ENCODE measurements around the gene ICOS. TPM values are rescaled to one million over a fixed set of nuclear protein-coding genes. Genes with fewer than 3 reads are reported as not detected.

Gene ICOS
- total RNA-seq, 1 experiment from 2014 or later: not detected

DNA sequence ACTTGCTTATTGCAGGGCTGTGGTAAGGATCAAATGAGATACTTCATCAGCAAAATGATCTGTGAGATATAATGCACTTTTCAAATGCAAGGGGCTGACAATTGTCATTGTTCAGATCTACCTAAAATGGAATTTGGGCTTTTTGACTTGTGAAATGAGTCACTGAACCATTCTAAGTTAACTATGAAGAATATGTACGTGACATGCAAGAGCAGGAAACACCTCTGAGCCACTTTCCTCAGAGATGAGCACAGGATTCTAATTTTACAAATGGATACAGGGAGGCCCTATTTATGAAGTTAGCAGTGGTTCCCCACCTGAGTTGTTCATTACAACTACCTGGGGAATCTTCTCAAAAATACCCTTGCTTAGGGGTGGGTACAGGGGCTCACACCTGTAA lies 42.3 kb upstream of the ICOS start:
- CTCF ChIA-PET: no interaction called here
- Histone ChIP-seq H3K27me3 (ENCODE audit: insufficient read depth, low read depth) (no peaks in the 10 kb centered on the region), H3K4me2 (no peak overlapping the region), H3K9me2 (ENCODE audit: insufficient read depth) (no peaks in the 10 kb centered on the region), H4K20me1 (ENCODE audit: insufficient read depth) (no peaks in the 10 kb centered on the region), H3K36me3 (ENCODE audit: low read depth) (no peaks in the 10 kb centered on the region), H3K4me1 (replicated peaks; ENCODE audit: insufficient read depth) (no peaks in the 10 kb centered on the region), H3K79me2 (ENCODE audit: low read depth) (no peaks in the 10 kb centered on the region), H3K27ac (no peak overlapping the region), H3F3A (ENCODE audit: insufficient read depth, low read depth) (no peaks in the 10 kb centered on the region), H3K4me3 (no peak overlapping the region), H2AFZ (no peak overlapping the region), H3K9me3 (ENCODE audit: insufficient read depth, low read depth) (no peaks in the 10 kb centered on the region)
- intact Hi-C loops (cut with micrococcal nuclease; ENCODE audit: unreplicated experiment): no loop called here
- POLR2A ChIA-PET (ENCODE audit: unreplicated experiment): no interaction called here
- BruUV-seq (replicated peaks): no TSS peak
- TF ChIP-seq EZH2 (IDR thresholded peaks at IDR 0.05; ENCODE audit: low read depth): no peak
- TF ChIP-seq, protein P1, sequence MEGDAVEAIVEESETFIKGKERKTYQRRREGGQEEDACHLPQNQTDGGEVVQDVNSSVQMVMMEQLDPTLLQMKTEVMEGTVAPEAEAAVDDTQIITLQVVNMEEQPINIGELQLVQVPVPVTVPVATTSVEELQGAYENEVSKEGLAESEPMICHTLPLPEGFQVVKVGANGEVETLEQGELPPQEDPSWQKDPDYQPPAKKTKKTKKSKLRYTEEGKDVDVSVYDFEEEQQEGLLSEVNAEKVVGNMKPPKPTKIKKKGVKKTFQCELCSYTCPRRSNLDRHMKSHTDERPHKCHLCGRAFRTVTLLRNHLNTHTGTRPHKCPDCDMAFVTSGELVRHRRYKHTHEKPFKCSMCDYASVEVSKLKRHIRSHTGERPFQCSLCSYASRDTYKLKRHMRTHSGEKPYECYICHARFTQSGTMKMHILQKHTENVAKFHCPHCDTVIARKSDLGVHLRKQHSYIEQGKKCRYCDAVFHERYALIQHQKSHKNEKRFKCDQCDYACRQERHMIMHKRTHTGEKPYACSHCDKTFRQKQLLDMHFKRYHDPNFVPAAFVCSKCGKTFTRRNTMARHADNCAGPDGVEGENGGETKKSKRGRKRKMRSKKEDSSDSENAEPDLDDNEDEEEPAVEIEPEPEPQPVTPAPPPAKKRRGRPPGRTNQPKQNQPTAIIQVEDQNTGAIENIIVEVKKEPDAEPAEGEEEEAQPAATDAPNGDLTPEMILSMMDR (conservative IDR thresholded peaks at IDR 0.05): no peak
- DNase-seq: no peak

DNA sequence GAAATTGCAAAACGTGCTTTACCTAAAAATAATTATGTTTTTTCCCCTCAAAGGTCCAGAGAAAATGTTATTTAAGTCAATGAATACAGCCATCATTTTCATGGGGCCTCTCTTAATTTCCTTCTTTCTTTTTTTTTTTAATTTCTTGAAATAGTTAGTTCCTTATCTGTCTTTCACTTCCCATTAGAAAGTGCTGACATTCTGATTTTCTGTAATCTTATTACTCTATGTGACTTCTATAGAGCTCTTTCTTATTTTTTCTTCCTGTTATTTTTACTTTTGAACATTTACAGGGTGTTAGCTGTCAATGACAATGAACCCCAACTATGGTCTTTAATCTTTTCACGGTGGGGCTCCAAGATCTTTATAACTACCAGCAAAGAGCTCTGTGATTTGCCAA lies 39.0 kb upstream of the ICOS start:
- Histone ChIP-seq H3K27ac (no peak overlapping the region), H3K9me2 (ENCODE audit: insufficient read depth) (no peaks in the 10 kb centered on the region), H3K4me1 (replicated peaks; ENCODE audit: insufficient read depth) (no peaks in the 10 kb centered on the region), H4K20me1 (ENCODE audit: insufficient read depth) (no peaks in the 10 kb centered on the region), H2AFZ (no peak overlapping the region), H3K79me2 (ENCODE audit: low read depth) (no peaks in the 10 kb centered on the region), H3F3A (ENCODE audit: insufficient read depth, low read depth) (no peaks in the 10 kb centered on the region), H3K36me3 (ENCODE audit: low read depth) (no peaks in the 10 kb centered on the region), H3K4me2 (no peak overlapping the region), H3K27me3 (ENCODE audit: insufficient read depth, low read depth) (no peaks in the 10 kb centered on the region), H3K4me3 (no peak overlapping the region), H3K9me3 (ENCODE audit: insufficient read depth, low read depth) (no peaks in the 10 kb centered on the region)
- TF ChIP-seq, protein P1 (conservative IDR thresholded peaks at IDR 0.05): no peak
- no peak for TF ChIP-seq EZH2 (IDR thresholded peaks at IDR 0.05; ENCODE audit: low read depth)
- CTCF ChIA-PET: no interaction called here
- no peak for DNase-seq
- BruUV-seq (replicated peaks): no TSS peak
- POLR2A ChIA-PET (ENCODE audit: unreplicated experiment): no interaction called here
- intact Hi-C loops (cut with micrococcal nuclease; ENCODE audit: unreplicated experiment): no loop called here

DNA sequence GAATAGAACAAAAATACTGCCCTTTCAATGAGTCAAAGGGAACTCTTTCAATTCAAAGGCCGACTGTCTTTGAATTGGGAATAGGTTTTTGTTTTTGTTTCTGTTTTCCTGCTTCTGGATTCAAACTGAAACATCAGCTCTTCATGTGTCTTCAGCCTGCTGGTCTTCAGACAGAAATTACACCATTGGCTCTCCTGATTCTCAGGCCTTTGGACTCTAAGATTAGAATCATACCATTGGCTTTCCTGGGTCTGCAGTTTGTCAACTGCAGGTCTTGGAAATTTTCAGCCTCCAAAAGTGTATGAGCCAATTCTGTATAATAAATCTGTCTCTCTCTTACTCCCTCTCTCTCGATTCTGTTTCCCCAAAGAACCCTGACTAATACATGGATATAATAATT lies 37.9 kb upstream of the ICOS start:
- CTCF ChIA-PET: no interaction called here
- no peaks in the 10 kb centered on the region for H3K36me3 ChIP-seq (ENCODE audit: low read depth)
- DNase-seq: no peak
- no peaks in the 10 kb centered on the region for H3K9me2 ChIP-seq (ENCODE audit: insufficient read depth)
- no peaks in the 10 kb centered on the region for H3K27me3 ChIP-seq (ENCODE audit: insufficient read depth, low read depth)
- no peak overlapping the region for H2AFZ ChIP-seq
- no peaks in the 10 kb centered on the region for H3K9me3 ChIP-seq (ENCODE audit: insufficient read depth, low read depth)
- no peak for TF ChIP-seq EZH2 (IDR thresholded peaks at IDR 0.05; ENCODE audit: low read depth)
- TF ChIP-seq, protein P1 (conservative IDR thresholded peaks at IDR 0.05): no peak
- H3K4me3 ChIP-seq: no peak overlapping the region
- no peaks in the 10 kb centered on the region for H3F3A ChIP-seq (ENCODE audit: insufficient read depth, low read depth)
- H4K20me1 ChIP-seq (ENCODE audit: insufficient read depth): no peaks in the 10 kb centered on the region
- no TSS peak for BruUV-seq (replicated peaks)
- intact Hi-C loops (cut with micrococcal nuclease; ENCODE audit: unreplicated experiment): no loop called here
- no peaks in the 10 kb centered on the region for H3K79me2 ChIP-seq (ENCODE audit: low read depth)
- POLR2A ChIA-PET (ENCODE audit: unreplicated experiment): no interaction called here
- no peaks in the 10 kb centered on the region for H3K4me1 ChIP-seq (replicated peaks; ENCODE audit: insufficient read depth)
- no peak overlapping the region for H3K4me2 ChIP-seq
- H3K27ac ChIP-seq: no peak overlapping the region

All from PC-9 (cell line).